Testis (tissue), 3 donors: ENCODE measurements around the gene SLC6A18. TPM values are rescaled to one million over a fixed set of nuclear protein-coding genes. Genes with fewer than 3 reads are reported as not detected.

Experiments
- DNase-seq: peaks from one replicate; pipeline ENCODE4 v3.0.0-alpha.2; 2019
- H3K27ac ChIP-seq, 2 donors: fragments of 200-600 bp; sonication (generic); one replicate each; pipeline ENCODE4 v1.5.1; 2019
- H3K27me3 ChIP-seq: fragments of 200-600 bp; sonication (generic); one replicate; pipeline ENCODE4 v1.5.1; 2019
- H3K36me3 ChIP-seq: fragments of 200-600 bp; sonication (generic); one replicate; pipeline ENCODE4 v1.5.1; 2017; ENCODE audit warnings: low read depth; ENCODE audit errors: missing control alignments
- H3K4me1 ChIP-seq: fragments of 200-600 bp; sonication (generic); one replicate; pipeline ENCODE4 v1.5.1; 2019
- H3K4me3 ChIP-seq, 2 donors: fragments of 200-600 bp; sonication (generic); one replicate each; pipeline ENCODE4 v1.5.1; 2017 to 2019
- H3K9me3 ChIP-seq: fragments of 200-600 bp; sonication (generic); one replicate; pipeline ENCODE4 v1.5.1; 2017
- CTCF ChIP-seq, 3 experiments: fragments of 450-650 bp in 2 of 3; fragments of 200-600 bp in 1 of 3; sonication (generic) in 1 of 3; IDR thresholded peaks; one replicate each; pipeline ENCODE4 v1.5.1; 2016 to 2019; ENCODE audit warnings: antibody characterized with exemption in 3 of 3, mild to moderate bottlenecking in 2 of 3, moderate library complexity in 1 of 3
- POLR2A ChIP-seq: fragments of 450-650 bp; IDR thresholded peaks from one replicate; pipeline ENCODE4 v1.6.1; 2017; ENCODE audit warnings: antibody characterized with exemption, mild to moderate bottlenecking, moderate library complexity
- WGBS, 2 donors: methylation state at CpG; one replicate each; pipeline ENCODE4 v1.1.5; 2018; 5-methylcytosine and 5-hydroxymethylcytosine counted together
- intact Hi-C: fragments of 100-400 bp; cut with DNase I; formaldehyde crosslinking; loops from one replicate; pipeline ENCODE4 v1.15.1; 2023; ENCODE audit warnings: low total_unique reads
- polyA plus RNA-seq: library from polyadenylated mRNA; stranded (reverse); fragments of 350-450 nt; fragmentation: Illumina TruSeq; extraction: RNeasy Lipid Tissue Mini Kit (QIAGEN cat#74804); gene quantifications from one replicate; pipeline ENCODE4 v1.2.3, GENCODE V29; 2014; ENCODE audit warnings: low read depth, low replicate concordance; ENCODE audit not compliant: insufficient read depth
- total RNA-seq, 2 donors: library from RNA; depleted of rRNA; stranded (reverse); fragments of >200 nt; gene quantifications; one replicate each; pipeline ENCODE4 v1.2.3, GENCODE V29; 2016

The SLC6A18 gene
- total and polyA plus RNA-seq, 3 donors from 2014 or later: 0.24 TPM; not detected in 2

GRCh38 chr5:1240496-1241260 lies 15.5 kb downstream of the SLC6A18 start:
- H3K9me3 ChIP-seq: no peaks in the 10 kb centered on the region
- DNase-seq: no peak
- 86 to 88% methylated on average over 19 to 29 of the region's 29 CpGs for WGBS, 2 donors
- no peaks in the 10 kb centered on the region for H3K27me3 ChIP-seq
- intact Hi-C loops: no loop called here
- H3K36me3 ChIP-seq: no peaks in the 10 kb centered on the region
- TF ChIP-seq CTCF (IDR thresholded peaks at IDR 0.05) (no peak), POLR2A (no peak)
- H3K4me3 ChIP-seq: no peak overlapping the region
- no peaks in the 10 kb centered on the region for H3K4me1 ChIP-seq
- H3K27ac ChIP-seq: no peak overlapping the region

GRCh38 chr5:1241509-1242080 lies 16.4 kb downstream of the SLC6A18 start:
- no peaks in the 10 kb centered on the region for H3K9me3 ChIP-seq
- intact Hi-C loops: no loop called here
- WGBS, 2 donors: 85% methylated on average over 22 of the region's 22 CpGs
- DNase-seq: no peak
- H3K4me3 ChIP-seq: no peak overlapping the region
- H3K36me3 ChIP-seq: no peaks in the 10 kb centered on the region
- TF ChIP-seq CTCF (IDR thresholded peaks at IDR 0.05): no peak
- no peak for TF ChIP-seq POLR2A
- no peak overlapping the region for H3K27ac ChIP-seq
- H3K27me3 ChIP-seq: no peaks in the 10 kb centered on the region
- no peaks in the 10 kb centered on the region for H3K4me1 ChIP-seq

- WGBS, 2 donors: 63 to 82% methylated on average over 4 to 14 of the region's 14 CpGs
- no peaks in the 10 kb centered on the region for H3K9me3 ChIP-seq
- H3K4me3 ChIP-seq: no peak overlapping the region
- no peak for DNase-seq
- TF ChIP-seq POLR2A: no peak
- no peak for TF ChIP-seq CTCF (IDR thresholded peaks at IDR 0.05)
- H3K27me3 ChIP-seq: no peaks in the 10 kb centered on the region
- no peaks in the 10 kb centered on the region for H3K36me3 ChIP-seq
- intact Hi-C loops: no loop called here
- H3K4me1 ChIP-seq: no peaks in the 10 kb centered on the region
- H3K27ac ChIP-seq: no peak overlapping the region
Measured at GRCh38 chr5:1242733-1243486, 17.7 kb downstream of the SLC6A18 start.

- H3K4me1 ChIP-seq: no peaks in the 10 kb centered on the region
- TF ChIP-seq POLR2A (no peak), CTCF (IDR thresholded peaks at IDR 0.05) (no peak)
- no peak overlapping the region for H3K4me3 ChIP-seq
- H3K27ac ChIP-seq: no peak overlapping the region
- WGBS, 2 donors: 61 to 85% methylated on average over 16 to 33 of the region's 33 CpGs
- no peaks in the 10 kb centered on the region for H3K27me3 ChIP-seq
- no peak for DNase-seq
- H3K36me3 ChIP-seq: no peaks in the 10 kb centered on the region
- intact Hi-C loops: no loop called here
- no peaks in the 10 kb centered on the region for H3K9me3 ChIP-seq
Measured at GRCh38 chr5:1243487-1244130, 18.4 kb downstream of the SLC6A18 start.
